ENCODE data around the gene EFHD1. TPM values are rescaled to one million over a fixed set of nuclear protein-coding genes. Genes with fewer than 3 reads are reported as not detected.

The EFHD1 gene
- total and polyA plus RNA-seq, 2 donors (not counting 1 experiment from before 2014, with no cell fraction given), result not detected

- CTCF ChIA-PET, result no interaction called here
- Mint-ChIP-seq H3K27me3 (no peaks in the 10 kb centered on the region), H3K27ac (peak within 1 kb of the TSS; percentile 86), H3K9me3 (ENCODE audit: insufficient read depth) (no peaks in the 10 kb centered on the region), H3K4me1 (peaks cover 37% of the 10 kb centered on the region), H3K4me3 (peak within 1 kb of the TSS; percentile 95)
- Histone ChIP-seq H3K4me2 (replicated peaks; ENCODE audit: low read depth, low read length, poor library complexity, severe bottlenecking) (peak within 1 kb of the TSS; percentile 96), H3K27ac (ENCODE audit: low read length in 2 of 2) (peak within 1 kb of the TSS; percentile 60 to 92), H3K79me2 (ENCODE audit: control insufficient read depth, insufficient read depth, low read length) (peaks cover 14% of the 10 kb centered on the region), H3K27me3 (replicated peaks in 1 of 4; ENCODE audit: control extremely low read depth in 1 of 4, control insufficient read depth in 3 of 4, insufficient read depth in 4 of 4, low read length in 3 of 4) (no peaks in the 10 kb centered on the region), H3K9me3 (ENCODE audit: control extremely low read depth in 1 of 3, control insufficient read depth in 2 of 3, insufficient read depth in 1 of 3, low read length in 2 of 3) (peaks cover 0 to 14% (median 0%) of the 10 kb centered on the region in 3 donors), H3K36me3 (replicated peaks in 1 of 2; ENCODE audit: control extremely low read depth in 1 of 2, control insufficient read depth in 1 of 2, extremely low read depth in 1 of 2, insufficient read depth in 2 of 2, low read length in 1 of 2) (peaks cover 0 to 7% of the 10 kb centered on the region in 2 experiments), H2AFZ (ENCODE audit: insufficient read depth, low read depth, low read length, poor library complexity, severe bottlenecking) (peak within 1 kb of the TSS; percentile 99), H4K20me1 (ENCODE audit: control insufficient read depth, insufficient read depth, low read length, poor library complexity, severe bottlenecking) (peaks cover 23% of the 10 kb centered on the region), H3K4me3 (ENCODE audit: control extremely low read depth in 1 of 5, extremely low read depth in 1 of 5, insufficient read depth in 1 of 5, low read depth in 2 of 5, low read length in 4 of 5) (peak within 1 kb of the TSS; percentile 68 to 91 (median 84)), H3K4me1 (ENCODE audit: control insufficient read depth in 2 of 2, insufficient read depth in 2 of 2, low read length in 2 of 2) (peaks cover 19 to 23% of the 10 kb centered on the region in 2 donors), H3K9ac (ENCODE audit: low read length) (peak within 1 kb of the TSS; percentile 97)
- POLR2A ChIA-PET, result interaction anchor here (0.5 to 0.7 kb wide), 2 partner anchors 19 to 34 kb away, joined by 4 to 7 read pairs; no protein-coding TSS in a partner anchor
- DNase-seq, result peak; percentile 92
- peak; percentile 90 for ATAC-seq (ENCODE audit: low read depth)
- under 1% methylated on average over 64 of the region's 71 CpGs for WGBS (ENCODE audit: insufficient coverage)
- TF ChIP-seq, protein P1, sequence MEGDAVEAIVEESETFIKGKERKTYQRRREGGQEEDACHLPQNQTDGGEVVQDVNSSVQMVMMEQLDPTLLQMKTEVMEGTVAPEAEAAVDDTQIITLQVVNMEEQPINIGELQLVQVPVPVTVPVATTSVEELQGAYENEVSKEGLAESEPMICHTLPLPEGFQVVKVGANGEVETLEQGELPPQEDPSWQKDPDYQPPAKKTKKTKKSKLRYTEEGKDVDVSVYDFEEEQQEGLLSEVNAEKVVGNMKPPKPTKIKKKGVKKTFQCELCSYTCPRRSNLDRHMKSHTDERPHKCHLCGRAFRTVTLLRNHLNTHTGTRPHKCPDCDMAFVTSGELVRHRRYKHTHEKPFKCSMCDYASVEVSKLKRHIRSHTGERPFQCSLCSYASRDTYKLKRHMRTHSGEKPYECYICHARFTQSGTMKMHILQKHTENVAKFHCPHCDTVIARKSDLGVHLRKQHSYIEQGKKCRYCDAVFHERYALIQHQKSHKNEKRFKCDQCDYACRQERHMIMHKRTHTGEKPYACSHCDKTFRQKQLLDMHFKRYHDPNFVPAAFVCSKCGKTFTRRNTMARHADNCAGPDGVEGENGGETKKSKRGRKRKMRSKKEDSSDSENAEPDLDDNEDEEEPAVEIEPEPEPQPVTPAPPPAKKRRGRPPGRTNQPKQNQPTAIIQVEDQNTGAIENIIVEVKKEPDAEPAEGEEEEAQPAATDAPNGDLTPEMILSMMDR (IDR thresholded peaks at IDR 0.05), result no peak
- no peak for TF ChIP-seq EZH2 (IDR thresholded peaks at IDR 0.05; ENCODE audit: borderline replicate concordance, insufficient read depth, low read depth, low read length, poor library complexity, severe bottlenecking)
- intact Hi-C loops (cut with micrococcal nuclease), result loop anchor here (1.0 to 5.0 kb wide), 3 partner anchors 92 to 365 kb away; partner anchors contain the start of genes EIF4E2, INPP5D and TIGD1
These were observed 63.8 kb downstream of the EFHD1 start, which contains the start of gene GIGYF2 for GRCh38 chr2:232697059-232697806. TSS of gene GIGYF2 (plus strand) at chr2:232697331. CDS start at chr2:232735198, 37,867 bp downstream.

DNA sequence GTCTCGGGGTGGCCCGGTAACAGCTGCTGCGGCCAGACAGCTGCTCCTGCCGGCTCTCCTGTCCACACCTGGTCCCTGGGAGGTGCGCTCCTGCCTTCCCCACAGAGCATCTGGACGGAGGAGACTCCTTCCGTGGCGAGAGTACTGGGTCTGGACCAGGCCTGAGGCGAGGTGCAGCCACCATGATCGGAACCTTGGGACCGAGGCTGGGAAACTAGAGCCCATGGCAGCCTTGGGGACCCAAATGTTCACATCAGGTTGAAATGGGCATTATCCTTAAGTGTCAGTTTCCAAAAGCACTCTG is 64.4 kb downstream of the EFHD1 start:
- under 1% methylated on average over 11 of the region's 11 CpGs for WGBS (ENCODE audit: insufficient coverage)
- peak overlapping the region; percentile 68 to 91 (median 84) for H3K4me3 ChIP-seq (ENCODE audit: control extremely low read depth in 1 of 5, extremely low read depth in 1 of 5, insufficient read depth in 1 of 5, low read depth in 2 of 5, low read length in 4 of 5)
- peaks cover 0 to 10% (median 0%) of the 10 kb centered on the region in 3 donors for H3K9me3 ChIP-seq (ENCODE audit: control extremely low read depth in 1 of 3, control insufficient read depth in 2 of 3, insufficient read depth in 1 of 3, low read length in 2 of 3)
- Mint-ChIP-seq H3K4me3 (peak overlapping the region; percentile 95), H3K27me3 (no peaks in the 10 kb centered on the region), H3K4me1 (peaks cover 41% of the 10 kb centered on the region), H3K9me3 (ENCODE audit: insufficient read depth) (no peaks in the 10 kb centered on the region), H3K27ac (peak overlapping the region; percentile 86)
- peaks cover 0 to 7% of the 10 kb centered on the region in 2 experiments for H3K36me3 ChIP-seq (replicated peaks in 1 of 2; ENCODE audit: control extremely low read depth in 1 of 2, control insufficient read depth in 1 of 2, extremely low read depth in 1 of 2, insufficient read depth in 2 of 2, low read length in 1 of 2)
- ATAC-seq (ENCODE audit: low read depth), result no peak
- peak overlapping the region; percentile 96 for H3K4me2 ChIP-seq (replicated peaks; ENCODE audit: low read depth, low read length, poor library complexity, severe bottlenecking)
- peak overlapping the region; percentile 60 to 92 for H3K27ac ChIP-seq (ENCODE audit: low read length in 2 of 2)
- H3K4me1 ChIP-seq (ENCODE audit: control insufficient read depth in 2 of 2, insufficient read depth in 2 of 2, low read length in 2 of 2), result peaks cover 19 to 23% of the 10 kb centered on the region in 2 donors
- peak overlapping the region; percentile 97 for H3K9ac ChIP-seq (ENCODE audit: low read length)
- CTCF ChIA-PET, result no interaction called here
- peaks cover 28% of the 10 kb centered on the region for H4K20me1 ChIP-seq (ENCODE audit: control insufficient read depth, insufficient read depth, low read length, poor library complexity, severe bottlenecking)
- TF ChIP-seq EZH2 (IDR thresholded peaks at IDR 0.05; ENCODE audit: borderline replicate concordance, insufficient read depth, low read depth, low read length, poor library complexity, severe bottlenecking), result no peak
- TF ChIP-seq, protein P1 (IDR thresholded peaks at IDR 0.05), result no peak
- peaks cover 19% of the 10 kb centered on the region for H3K79me2 ChIP-seq (ENCODE audit: control insufficient read depth, insufficient read depth, low read length)
- intact Hi-C loops (cut with micrococcal nuclease), result loop anchor here (1.0 to 5.0 kb wide), 3 partner anchors 92 to 365 kb away; partner anchors contain the start of genes EIF4E2, INPP5D and TIGD1
- H2AFZ ChIP-seq (ENCODE audit: insufficient read depth, low read depth, low read length, poor library complexity, severe bottlenecking), result peak overlapping the region; percentile 99
- no peak for DNase-seq
- no peaks in the 10 kb centered on the region for H3K27me3 ChIP-seq (replicated peaks in 1 of 4; ENCODE audit: control extremely low read depth in 1 of 4, control insufficient read depth in 3 of 4, insufficient read depth in 4 of 4, low read length in 3 of 4)
- POLR2A ChIA-PET, result interaction anchor here (0.5 kb wide), 1 partner anchor 20 kb away, joined by 4 read pairs; no protein-coding TSS in a partner anchor
